GM18951 (cell line): Measurements from ENCODE around the gene FXN.

Source experiments
- POLR2A ChIP-seq: IDR thresholded peaks from 4 replicates; pipeline ENCODE4 v1.6.1; 2011; ENCODE audit warnings: mild to moderate bottlenecking; ENCODE audit not compliant: insufficient read length, insufficient read depth; ENCODE audit errors: extremely low read depth
- in situ Hi-C: fragments of 300-500 bp; cut with MboI; formaldehyde crosslinking; loops from one replicate; pipeline ENCODE4 v1.12.0; 2022; ENCODE audit warnings: low sequenced_read_pairs, mixed read lengths, inconsistent platforms; ENCODE audit not compliant: unreplicated experiment

Gene FXN

GRCh38 chr9:69063839-69064238 lies 28.3 kb downstream of the FXN start:
- TF ChIP-seq POLR2A: no peak
- in situ Hi-C loops: loop anchor here (25.0 kb wide), 1 partner anchor 498 kb away; no protein-coding TSS in a partner anchor

- in situ Hi-C loops: loop anchor here (25.0 kb wide), 1 partner anchor 497 kb away; no protein-coding TSS in a partner anchor
- no peak for TF ChIP-seq POLR2A
Observed at GRCh38 chr9:69065660-69066059, 30.1 kb downstream of the FXN start.

GRCh38 chr9:69066955-69067354 lies 31.4 kb downstream of the FXN start:
- in situ Hi-C loops: loop anchor here (25.0 kb wide), 1 partner anchor 495 kb away; no protein-coding TSS in a partner anchor
- TF ChIP-seq POLR2A: no peak

GRCh38 chr9:69070201-69070600 lies 34.6 kb downstream of the FXN start:
- in situ Hi-C loops: loop anchor here (25.0 kb wide), 1 partner anchor 492 kb away; no protein-coding TSS in a partner anchor

GRCh38 chr9:69071059-69071458 lies 35.5 kb downstream of the FXN start:
- no peak for TF ChIP-seq POLR2A
- in situ Hi-C loops: loop anchor here (25.0 kb wide), 1 partner anchor 491 kb away; no protein-coding TSS in a partner anchor

More at GRCh38 chr9:69070201-69070600, 34.6 kb downstream of the FXN start:
- no peak for TF ChIP-seq POLR2A

- in situ Hi-C loops: loop anchor here (25.0 kb wide), 1 partner anchor 489 kb away; no protein-coding TSS in a partner anchor
- TF ChIP-seq POLR2A: no peak
Observed at GRCh38 chr9:69073103-69073502, 37.6 kb downstream of the FXN start.

- in situ Hi-C loops: loop anchor here (25.0 kb wide), 1 partner anchor 488 kb away; no protein-coding TSS in a partner anchor
- no peak for TF ChIP-seq POLR2A
Observed at GRCh38 chr9:69074801-69075200, 39.2 kb downstream of the FXN start.

- no peak for TF ChIP-seq POLR2A
- in situ Hi-C loops: no loop called here
Observed at GRCh38 chr9:69076550-69076949, 41.0 kb downstream of the FXN start.

GRCh38 chr9:69078069-69078468 lies 42.5 kb downstream of the FXN start:
- TF ChIP-seq POLR2A: no peak
- in situ Hi-C loops: no loop called here

GRCh38 chr9:69078581-69078980 lies 43.0 kb downstream of the FXN start:
- in situ Hi-C loops: no loop called here
- no peak for TF ChIP-seq POLR2A

- in situ Hi-C loops: no loop called here
- TF ChIP-seq POLR2A: no peak
Observed at GRCh38 chr9:69079186-69079585, 43.6 kb downstream of the FXN start.

- no peak for TF ChIP-seq POLR2A
- in situ Hi-C loops: no loop called here
Observed at GRCh38 chr9:69081261-69081660, 45.7 kb downstream of the FXN start.

GRCh38 chr9:69083321-69083720 lies 47.8 kb downstream of the FXN start:
- in situ Hi-C loops: no loop called here
- no peak for TF ChIP-seq POLR2A

GRCh38 chr9:69085569-69086283 lies 50.2 kb downstream of the FXN start:
- TF ChIP-seq POLR2A: no peak
- in situ Hi-C loops: no loop called here
